GM12892 (cell line): ENCODE measurements around the gene ATF6.

Experiments
- POLR2A ChIP-seq: IDR thresholded peaks from 2 replicates; pipeline ENCODE4 v1.6.1; 2011; ENCODE audit warnings: low read depth, low read length, control low read depth
- POLR2AphosphoS5 ChIP-seq: IDR thresholded peaks from 2 replicates; pipeline ENCODE4 v1.6.1; 2011; ENCODE audit warnings: low read depth, low read length, control low read depth
- TAF1 ChIP-seq: IDR thresholded peaks from 2 replicates; pipeline ENCODE4 v1.6.1; 2011; ENCODE audit warnings: low read depth, mild to moderate bottlenecking, control low read depth, low read length, borderline replicate concordance

DNA sequence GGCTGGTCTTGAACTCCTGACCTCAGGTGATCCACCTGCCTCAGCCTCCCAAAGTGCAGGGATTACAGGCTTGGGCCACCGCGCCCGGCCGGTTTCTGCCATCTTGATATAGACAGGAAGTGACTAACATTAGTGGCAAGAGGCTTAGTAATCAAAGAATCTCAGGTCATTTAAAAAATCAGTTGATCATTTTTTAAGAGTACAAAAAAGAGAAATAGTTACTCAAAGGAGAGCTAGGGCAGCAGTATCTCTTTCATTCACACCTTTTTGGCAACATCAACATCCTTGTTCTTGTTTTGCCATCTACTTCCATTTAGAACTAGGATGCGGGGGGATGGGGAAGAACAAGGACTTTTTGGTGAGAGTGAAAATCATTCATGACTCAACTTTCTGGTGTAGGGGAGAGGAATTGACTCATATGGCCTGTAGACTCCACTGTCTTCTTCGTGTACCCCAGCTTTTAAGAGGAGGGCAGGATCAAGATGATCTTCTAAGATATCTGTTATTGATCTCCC lies 36.0 kb upstream of the ATF6 start:
- no peak for TF ChIP-seq TAF1
- TF ChIP-seq POLR2AphosphoS5 = no peak
- no peak for TF ChIP-seq POLR2A
